Fibroblast of skin of right biceps (primary cell): ENCODE measurements around the gene DCXR.

ENCODE experiments used
- DNase-seq: peaks from one replicate; pipeline ENCODE4 v3.0.0-alpha.2; 2013

Gene DCXR

DNA sequence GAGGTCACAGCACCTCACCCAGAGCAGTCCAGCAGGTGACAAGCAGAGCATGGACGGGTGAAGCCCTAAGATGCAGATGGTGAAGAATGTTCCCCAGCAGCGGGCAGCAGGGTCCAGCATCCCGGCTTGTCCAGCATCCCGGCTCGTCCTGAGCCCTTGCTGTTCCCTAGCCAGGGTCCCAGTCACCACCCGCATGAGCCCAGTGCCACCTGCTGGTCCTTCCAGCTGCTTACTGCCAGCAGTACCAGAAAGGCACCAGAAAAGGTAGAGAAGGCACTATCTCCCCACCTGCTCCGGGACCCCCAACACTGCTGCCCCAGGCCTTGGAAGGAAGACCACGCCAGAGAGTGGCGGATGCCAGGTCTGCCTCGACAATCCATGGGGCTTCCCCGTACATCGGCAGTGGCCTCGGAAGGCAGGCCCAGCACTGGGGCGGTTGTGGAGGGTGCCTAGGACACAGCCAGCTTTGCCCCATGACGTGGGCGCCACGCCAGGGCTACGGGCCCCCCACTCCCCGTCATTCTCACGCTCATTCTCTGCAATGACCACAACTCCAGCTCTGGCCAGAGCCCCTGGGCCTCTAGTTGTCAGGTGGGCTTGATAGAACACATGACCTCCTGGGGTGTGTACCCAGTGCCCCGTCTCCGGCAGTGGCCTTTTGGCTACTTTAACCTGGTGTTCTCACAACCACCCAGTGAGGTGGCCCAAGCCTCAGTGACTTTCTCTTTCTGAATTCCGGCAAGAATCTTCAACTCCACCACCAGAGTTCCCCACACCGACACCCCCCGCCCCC, 16.2 kb downstream of the DCXR start:
- peak; percentile 64 for DNase-seq

DNA sequence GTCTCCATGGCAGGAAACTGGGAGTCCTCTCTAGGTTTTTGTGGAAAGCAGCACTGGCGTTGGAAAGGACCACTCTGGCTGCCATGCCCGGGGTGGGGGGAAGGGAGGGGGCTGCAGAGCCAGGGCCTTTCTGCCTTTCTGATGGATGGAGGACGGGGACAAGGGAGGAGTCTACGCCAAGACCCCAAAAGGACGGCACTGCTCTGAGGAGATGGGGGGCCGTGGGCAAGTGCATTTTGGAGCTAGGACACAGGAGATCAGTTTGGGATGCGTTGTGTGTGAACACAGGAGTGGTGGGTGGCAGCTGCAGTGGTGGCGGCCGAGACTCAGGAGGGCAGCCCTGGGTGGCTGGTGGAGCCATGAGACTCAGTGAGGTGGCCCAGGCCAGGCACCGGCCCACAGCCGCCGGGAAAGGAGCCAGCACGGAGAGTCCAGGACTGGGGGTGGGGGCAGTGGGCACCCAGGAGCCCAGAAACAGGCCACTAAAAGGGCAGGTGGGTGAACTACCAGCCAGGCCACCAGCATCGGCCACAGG, 16.9 kb downstream of the DCXR start:
- no peak for DNase-seq

DNA sequence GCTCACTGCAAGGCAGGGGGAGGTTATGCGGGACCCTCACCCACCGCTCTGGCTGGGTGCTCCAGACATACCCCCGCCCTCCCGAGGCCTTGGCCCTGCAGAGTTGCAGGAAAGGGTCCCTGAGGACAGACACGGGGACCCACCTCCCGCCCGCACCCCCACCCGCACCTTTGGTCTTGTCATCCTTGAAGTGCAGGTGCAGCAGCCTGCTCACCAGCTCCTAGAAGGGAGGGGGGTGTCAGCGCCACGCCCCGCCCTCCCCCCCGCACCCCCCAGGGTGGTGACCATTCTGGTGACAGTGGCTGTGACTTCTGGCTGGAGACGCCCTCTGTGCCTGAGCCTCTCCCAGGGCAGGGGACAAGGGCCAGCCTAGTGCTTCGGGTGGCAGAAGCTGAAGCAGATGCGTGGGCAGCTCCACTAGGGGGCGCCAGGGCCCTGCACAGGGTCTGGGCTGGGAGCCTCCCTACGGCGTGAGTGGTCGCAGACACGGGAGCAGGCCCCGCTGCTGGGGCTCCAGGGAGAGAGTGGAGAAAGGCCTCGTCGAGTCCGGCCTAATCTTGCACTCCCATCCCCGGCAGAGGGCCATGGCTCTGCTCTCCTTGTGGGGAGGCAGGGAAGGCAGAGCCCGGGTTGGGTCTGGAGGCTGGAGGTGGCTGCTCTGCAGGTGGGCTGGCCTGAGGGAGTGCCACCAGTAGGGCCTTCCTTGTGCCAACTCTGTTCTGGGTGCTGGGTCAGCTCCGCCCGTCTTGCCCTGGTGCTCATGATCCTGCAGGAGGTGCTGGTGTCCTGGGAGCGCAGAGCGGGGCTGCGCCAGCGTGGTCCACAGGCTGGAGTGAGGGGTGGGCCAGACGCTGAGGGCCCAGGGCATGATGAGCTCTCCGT, 17.6 kb downstream of the DCXR start:
- DNase-seq: peak; percentile 37

DNA sequence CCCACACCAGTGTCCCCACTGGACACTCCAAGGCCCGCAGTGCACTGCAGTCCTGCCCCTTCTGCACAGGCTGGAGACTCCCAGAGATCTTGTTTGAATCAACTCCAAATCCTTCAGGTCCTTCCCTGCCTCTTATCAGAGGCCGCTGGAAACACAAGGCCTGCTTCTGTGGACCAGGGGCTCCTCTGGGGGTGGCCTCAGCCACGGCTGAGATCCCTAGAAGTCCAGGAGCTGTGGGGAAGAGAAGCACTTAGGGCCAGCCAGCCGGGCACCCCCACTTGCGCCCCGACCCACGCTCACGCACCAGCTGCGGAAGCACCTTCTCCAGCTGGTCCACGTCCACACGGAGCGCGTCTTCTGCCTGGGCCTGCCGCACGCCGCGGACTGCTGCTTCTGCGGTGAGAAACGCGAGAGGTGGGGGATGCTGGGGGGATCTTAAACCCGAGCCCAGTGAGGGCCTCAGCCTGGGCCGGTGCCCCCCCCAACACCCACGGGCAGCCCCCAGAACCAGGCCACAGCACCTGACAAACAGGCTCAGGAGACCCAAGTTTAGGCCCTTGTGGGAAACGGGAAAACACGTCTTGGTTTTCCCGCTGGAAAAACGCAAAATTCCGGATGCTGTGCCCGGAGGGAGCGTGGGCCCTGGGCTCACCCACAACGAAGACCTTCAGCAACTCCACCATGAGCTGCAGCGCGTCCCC, 18.4 kb downstream of the DCXR start:
- no peak for DNase-seq

DNA sequence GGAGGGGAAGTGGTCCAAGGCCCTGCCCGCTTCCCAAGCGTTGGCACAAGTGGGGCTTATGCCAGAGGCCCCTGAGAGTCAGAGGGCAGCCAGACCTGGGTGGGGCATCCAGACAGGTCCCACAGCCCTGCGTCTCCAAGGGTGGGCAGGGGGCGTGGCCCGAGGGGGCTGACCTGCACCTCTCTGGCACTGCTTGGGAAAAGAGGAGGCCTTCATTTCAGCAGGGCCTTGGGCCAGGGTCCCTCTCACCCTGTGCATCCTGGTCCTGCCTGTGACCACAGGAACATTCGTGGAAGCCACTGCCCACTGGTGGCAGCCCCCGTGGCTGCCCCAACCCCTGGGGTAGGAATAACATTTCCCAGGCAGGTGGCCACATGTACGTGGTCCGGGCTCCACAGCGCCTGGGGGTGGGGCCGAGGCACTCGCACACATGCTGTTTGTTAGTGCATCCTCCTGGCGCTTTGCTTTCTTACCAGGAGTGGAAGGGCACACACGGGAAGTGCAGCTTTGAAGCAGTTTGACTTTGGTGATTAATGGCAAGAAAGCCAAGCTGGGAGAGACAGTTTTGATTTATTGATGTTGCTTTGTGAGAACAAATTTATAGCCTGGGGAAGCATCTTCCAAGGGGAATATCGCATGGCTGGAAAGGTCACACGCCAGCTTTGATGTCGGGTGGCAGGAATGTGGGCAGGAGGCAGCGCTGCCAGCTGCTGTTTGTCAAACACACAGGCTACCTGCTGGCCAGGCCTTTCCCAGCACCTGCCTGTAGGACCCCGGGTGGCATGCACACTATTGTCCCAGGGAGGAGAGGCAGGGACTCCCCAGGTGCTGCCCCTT, 19.1 kb downstream of the DCXR start:
- no peak for DNase-seq

DNA sequence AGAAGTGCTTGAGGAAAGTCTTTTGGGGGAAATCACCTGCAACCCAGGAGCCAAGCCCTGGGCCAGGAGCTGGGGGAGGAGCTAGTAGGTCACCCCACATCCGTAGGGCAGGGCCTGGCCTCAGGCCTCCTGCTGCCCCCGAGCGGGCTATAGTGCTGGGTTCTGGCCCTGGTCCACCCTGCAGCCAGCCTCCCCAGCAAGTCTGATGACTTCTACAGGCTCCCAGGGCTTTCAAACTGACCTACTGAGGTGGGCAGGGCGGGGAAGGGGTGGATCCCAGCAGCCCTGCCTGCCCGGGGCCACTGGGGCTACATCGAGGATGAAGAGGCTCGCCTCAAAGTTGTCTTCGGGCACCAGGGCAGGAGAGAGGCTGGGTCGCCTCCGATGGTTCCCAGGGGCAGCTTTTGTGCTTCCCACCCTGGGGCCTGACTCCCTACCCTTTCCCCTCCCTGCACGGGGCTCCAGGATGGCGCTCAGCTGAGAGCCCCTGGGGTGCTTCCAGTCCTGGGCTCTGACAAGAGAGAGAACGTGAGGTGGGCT, 19.8 kb downstream of the DCXR start:
- no peak for DNase-seq

DNA sequence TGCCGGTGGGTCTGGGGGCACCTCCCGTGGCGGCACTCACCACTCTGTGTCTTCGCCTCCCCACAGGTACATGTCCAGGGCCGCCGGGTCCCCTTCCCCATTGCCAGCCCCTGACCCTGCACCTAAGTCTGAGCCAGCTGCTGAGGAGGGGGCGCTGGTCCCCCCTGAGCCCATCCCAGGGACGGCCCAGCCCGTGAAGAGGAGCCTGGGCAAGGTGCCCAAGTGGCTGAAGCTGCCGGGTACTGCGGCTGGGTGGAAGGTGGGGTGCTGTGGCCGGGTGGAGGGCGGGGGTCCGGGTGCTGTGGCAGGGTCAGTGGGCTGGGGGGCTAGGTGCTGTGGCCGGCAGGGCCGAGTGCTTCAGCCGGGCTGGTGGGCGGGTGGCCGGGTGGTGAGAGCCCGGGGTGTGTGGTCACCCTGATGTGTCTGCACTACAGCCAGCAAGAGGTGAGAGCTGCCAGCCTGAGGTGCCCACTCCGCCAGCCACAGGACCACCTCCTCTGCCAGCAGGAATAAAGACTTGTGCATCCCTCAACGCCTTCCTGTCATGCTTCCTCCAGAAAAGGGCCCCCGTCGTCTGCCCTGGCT, 20.5 kb downstream of the DCXR start:
- DNase-seq: no peak

DNA sequence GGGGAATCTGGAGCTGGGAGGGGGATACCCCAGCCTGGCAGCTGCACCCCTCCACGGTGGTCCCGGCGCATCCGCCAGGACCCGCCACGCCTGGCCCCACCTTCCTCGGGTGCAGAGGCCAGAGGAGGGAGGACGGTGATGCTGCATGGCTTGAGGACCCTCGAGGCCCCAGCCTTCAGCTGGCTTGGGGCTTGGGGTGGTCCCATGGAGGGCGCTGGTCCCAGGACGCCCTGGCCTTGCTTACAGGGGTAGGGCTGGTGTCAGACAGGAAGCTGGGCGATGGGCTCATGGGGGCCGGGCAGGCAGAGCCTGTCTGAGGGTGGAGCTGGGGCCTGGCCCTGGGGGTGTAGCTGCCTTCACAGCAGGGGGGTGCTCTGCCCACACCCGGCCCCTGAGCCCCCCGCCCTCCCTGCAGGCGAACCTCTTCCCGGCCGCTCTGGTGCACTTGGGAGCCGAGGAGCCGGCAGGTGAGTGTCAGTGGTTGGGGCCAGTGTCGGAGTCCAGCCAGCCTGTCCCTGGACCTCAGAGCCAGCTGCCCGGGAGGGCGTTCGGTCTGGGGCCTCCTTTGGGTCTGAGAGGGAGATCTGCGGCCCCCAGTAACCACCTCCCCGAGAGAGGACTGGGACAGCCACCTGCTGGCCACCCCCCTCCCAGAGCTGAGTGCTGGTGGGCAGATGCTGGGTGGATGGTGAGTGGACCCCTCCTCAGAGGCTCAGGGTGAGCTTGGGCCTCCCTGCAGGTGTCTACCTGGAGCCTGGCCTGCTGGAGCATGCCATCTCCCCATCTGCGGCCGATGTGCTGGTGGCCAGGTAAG, 21.2 kb downstream of the DCXR start:
- no peak for DNase-seq

DNA sequence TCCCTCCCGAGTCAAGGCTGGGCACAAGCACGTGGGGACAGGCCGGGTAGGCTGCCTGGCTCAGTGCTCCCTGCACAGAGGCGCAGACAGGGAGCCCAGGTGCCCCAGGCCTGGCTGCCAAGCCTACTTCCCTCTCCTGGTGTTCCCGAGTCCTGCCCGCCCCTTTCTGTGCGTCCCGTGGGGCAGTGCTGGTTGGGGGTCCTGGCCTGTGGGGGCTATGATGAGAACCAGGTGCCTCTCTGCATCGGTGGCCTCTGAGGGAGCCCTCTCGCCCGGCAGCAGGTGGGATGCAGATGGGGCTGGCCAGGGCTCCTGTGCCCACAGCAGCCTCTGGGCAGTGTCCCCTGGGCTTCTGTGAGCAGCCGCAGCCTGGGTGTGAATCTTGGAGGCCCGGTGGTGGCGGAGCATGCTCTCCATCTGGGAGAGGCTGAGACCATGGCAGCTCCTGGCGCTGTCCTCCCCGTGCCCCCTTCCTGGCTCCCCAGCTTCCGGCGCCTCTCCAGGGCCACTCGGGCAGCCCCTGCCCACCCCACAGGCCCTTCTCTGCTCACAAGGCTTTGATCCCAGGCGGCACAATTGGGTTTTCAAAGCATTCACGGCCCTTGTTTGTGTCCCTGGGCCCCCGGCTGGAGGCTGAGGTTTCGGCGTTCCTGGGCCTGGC, 22.1 kb downstream of the DCXR start:
- no peak for DNase-seq

DNA sequence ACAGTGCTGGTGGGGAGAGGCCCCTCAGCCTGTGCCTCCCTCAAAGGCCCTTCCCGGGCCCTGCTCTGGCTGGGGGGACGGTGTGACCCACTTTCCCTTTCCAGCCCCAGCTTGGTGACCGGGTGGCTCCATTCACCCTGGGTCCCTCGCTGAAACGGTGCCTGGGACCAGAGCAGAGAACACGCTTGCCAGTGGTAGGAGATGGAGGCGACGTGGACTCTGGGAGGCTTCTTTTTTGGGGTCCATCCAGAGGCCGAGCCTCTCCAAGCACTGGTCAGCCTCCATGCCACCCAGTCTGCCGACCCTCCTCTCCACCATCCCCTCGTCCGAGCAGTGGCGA, 22.6 kb downstream of the DCXR start:
- no peak for DNase-seq

DNA sequence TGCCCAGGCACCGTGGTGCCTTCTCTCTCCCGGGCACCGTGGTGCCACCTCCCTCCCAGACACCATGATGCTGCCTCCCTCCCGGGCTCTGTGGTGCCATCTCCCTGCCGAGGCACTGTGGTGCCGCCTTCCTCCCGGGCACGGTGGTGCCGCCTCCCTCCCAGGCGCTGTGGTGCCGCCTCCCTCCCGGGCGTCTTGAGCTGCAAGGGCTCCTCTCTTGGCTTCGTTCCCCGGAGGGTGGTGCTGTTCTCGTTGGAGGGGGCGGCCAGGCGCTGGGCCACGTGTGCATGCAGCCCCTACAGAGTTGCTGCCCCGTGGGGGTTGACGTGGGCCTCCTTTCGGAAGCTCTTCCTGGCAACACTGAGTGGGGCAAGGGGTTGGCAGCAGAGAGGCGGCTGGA, 23.1 kb downstream of the DCXR start:
- DNase-seq: no peak

DNA sequence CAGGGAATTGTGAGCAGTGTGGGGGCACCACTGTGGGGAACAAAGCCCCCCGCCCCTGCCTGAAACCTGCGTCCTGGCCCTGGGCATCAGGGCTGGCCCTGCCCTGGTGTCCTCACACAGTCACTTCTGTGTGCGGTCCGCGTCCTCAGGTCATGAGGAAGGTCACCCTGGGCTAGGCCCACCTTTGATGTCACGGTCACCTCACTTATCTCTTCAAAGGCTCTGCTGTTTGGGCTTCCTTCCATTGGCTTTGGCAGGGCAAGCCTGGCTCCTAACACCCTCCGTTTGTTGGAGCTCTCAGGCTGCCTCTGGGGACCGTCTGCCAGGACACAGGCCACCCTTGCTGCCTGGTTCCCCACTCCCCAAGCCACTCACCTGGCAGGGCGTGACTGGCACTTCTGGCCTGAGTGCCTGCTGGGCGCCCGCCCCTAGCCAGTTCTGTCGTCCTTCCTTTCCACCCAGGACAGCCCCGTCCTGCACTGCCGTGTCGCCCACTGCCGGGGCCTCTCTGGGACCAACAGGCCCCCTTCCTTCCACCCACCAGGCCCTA, 23.6 kb downstream of the DCXR start:
- no peak for DNase-seq

DNA sequence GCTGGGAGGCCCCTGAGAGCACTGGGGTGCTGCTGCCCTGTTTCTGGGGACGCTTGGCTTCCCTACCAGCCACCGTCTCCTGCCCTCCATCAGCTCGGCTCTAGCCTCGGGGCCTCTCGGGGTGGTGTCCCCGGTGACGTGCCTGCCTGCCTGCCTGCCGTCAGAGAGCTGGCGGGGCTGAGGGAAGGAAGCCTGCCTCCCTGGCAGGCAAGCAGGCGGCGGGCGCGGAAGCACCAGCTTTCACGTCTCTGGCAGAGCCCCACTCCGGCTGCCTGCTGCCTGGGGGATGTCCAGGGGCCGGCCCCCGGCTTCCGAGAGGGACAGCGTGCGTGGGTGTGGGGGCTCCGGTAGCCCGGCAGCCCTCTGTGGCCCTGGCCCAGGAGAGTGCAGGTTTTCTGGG, 24.2 kb downstream of the DCXR start:
- no peak for DNase-seq

DNA sequence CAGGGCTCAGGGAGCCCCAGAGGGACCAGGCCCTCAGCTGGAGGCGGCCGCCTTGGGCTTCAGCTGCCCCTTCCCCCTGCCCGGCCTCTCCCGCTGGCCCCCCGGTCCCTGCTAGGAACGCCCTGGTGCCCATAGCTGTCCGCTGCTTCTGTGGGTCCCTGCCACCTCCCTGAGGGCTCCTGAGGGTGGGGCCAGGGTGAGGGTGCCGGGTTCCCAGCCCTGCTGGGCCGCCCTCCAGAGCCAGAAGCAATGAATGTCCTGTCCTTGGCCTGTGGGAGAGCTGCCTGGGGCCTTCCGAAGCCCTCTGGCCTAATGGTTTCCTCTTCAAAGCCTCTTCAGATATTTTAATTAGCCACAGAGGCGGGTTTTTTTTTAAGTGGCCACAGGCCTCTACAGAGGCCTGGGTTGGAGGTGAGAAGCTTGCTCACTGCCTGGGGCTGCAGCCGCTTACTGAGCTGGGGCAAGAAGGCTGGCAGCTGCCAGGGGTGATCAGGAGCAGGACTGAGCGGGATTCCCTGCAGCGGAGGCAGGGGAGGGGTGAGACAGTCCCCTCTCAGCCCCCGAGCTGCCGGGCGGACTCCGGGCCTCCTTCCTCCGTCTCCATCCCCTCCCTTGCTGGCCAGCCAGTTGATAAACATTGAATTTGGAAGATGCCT, 24.7 kb downstream of the DCXR start:
- no peak for DNase-seq

DNA sequence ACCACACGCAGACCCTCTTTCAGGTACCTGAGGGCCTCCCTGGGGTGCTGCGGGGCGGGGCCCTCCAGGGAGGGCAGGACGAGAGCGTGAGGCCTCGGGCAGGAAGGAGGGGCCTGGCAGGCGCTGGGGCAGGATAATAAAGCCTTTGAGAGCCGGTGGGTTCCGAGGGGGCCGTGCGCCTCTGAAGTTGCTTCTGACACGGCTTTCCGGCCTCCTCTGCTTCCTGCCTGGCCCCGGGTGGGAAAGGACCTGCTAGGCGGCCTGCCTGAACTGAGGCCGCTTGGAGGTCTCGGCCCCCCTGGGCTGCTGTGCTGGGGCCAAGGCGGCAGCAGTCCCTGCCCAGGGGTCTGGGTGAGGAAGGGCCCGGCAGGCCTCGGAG, 25.2 kb downstream of the DCXR start:
- DNase-seq: no peak

DNA sequence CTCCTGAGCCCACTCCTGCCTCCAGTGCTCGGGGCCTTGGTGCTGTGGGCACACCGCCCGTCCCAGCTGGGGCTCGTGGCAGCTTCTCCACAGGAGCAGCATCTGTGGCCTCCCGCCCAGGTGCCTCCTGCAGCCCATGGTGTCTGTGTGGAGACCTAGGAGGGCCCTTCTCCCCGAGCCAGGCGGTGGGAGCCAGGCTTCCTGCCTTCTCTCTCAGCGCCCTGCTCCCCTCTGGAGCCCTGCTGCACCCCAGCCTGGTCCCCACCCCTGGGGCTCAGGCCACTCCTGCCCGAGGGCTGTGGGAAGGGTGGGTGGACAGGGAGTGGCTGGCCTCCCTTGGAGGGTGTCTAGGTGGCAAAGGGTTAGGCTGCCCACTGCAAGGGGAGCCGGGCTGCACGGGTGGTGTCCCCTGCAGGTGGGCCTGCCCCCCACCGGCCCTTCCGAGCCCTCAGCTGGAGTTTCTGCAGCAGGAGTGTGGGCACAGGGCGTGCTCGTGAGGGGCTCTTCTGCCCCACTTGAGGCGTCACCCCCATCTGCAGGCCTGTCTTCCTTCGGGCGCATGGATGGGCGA, 25.8 kb downstream of the DCXR start:
- no peak for DNase-seq

DNA sequence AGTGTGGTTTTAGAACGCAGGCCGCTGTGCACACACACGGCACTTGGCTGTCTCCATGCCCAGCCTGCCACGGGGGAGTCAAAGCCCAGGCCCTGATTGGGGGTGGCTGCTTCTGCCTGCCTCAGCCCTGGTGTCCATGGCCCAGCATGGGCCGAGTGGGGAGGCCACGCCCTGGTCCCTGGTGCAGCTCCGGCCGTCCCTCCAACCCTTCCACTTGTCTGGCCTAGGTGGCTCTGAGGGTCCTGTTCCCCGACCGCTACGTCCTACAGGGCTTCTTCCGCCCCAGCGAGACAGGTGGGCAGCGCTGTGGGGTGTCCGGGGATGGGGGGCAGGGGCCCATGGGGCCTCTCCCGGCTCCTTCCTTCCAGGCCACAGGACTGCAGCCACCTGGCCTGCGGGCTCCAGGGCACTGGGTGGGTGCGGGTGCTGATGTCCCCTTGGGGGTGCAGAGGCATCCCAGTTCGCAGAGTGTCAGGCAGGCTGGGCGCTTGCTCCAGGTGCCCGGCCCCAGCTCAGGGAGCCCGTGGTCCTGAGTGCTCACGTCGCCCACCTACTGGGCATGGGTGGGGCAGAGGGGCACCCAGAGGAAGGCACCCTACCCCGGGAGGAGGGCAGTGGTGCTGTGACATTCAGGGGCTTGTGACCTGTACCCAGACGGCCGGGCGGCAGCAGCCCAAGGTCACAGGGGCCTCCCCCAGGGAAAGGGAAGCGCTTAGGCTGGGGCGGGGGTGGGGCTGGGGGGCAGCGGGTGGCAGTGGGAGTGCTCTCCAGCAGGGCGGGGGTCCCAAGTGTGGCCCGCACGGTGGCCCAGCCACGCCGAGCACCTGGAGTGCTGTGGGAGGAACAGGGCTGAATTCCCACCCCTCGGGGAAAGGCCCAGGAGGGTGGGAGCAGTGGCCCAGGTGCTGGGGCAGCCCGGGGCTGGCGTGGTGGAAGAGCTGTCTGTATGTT, 26.6 kb downstream of the DCXR start:
- DNase-seq: no peak

DNA sequence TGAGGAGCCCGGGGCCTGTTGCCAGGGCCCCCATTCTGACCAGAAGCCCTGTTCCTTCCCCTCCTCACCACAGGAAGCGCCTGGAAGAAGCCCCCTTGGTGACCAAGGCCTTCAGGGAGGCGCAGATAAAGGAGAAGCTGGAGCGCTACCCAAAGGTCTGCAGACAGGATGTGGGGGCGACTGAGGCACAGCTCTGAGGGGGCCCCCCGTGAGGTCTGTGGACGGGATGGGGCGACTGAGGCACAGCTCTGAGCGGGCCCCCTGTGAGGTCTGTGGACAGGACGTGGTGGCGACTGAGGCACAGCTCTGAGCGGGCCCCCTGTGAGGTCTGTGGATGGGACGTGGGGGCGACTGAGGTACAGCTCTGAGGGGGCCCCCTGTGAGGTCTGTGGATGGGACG, 28.1 kb downstream of the DCXR start:
- DNase-seq: no peak
